ENCODE data around the gene TMIGD2.
A peak's percentile ranks its signal among the peaks of the same experiment; 100 is the strongest.

TMIGD2 gene

GRCh38 chr19:4319067-4319718 is 17.0 kb upstream of the TMIGD2 start:
- Mint-ChIP-seq H3K27me3 (peaks cover 13% of the 10 kb centered on the region), H3K36me3 (ENCODE audit: low read depth) (peaks cover 14% of the 10 kb centered on the region), H3K4me3 (no peak overlapping the region), H3K4me1 (ENCODE audit: low read depth) (peaks cover 33% of the 10 kb centered on the region), H3K27ac (peak overlapping the region; percentile 38), H3K9me3 (peaks cover 38% of the 10 kb centered on the region)
- intact Hi-C loops (cut with micrococcal nuclease) = no loop called here

DNA sequence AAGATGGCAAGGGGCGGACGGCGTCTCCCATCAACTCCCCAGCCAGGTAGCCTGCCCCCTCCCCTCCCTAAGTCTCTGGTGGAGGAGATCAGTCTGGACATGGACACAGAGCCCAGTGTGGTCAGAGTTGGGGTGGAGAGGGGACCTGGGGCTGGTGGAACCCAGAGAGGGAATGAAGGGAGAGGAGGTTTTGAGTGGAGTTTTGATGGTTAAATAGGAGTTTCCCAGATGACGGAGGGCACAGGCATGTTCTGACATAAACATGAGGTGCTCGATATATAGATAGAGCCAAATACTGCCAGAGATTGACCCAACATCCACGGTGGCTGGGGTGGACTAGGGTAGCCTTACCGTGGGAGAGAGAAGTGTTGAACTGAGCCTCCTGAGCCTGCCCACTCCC is 16.3 kb upstream of the TMIGD2 start:
- no peak overlapping the region for H3K27ac Mint-ChIP-seq
- H3K36me3 Mint-ChIP-seq (ENCODE audit: low read depth) = peaks cover 14% of the 10 kb centered on the region
- peaks cover 38% of the 10 kb centered on the region for H3K9me3 Mint-ChIP-seq
- no peak overlapping the region for H3K4me3 Mint-ChIP-seq
- peaks cover 10% of the 10 kb centered on the region for H3K27me3 Mint-ChIP-seq
- intact Hi-C loops (cut with micrococcal nuclease) = no loop called here
- H3K4me1 Mint-ChIP-seq (ENCODE audit: low read depth) = peaks cover 39% of the 10 kb centered on the region

GRCh38 chr19:4316956-4317355 is 14.8 kb upstream of the TMIGD2 start:
- Mint-ChIP-seq H3K27me3 (peaks cover 10% of the 10 kb centered on the region), H3K36me3 (ENCODE audit: low read depth) (peaks cover 14% of the 10 kb centered on the region), H3K4me3 (no peak overlapping the region), H3K4me1 (ENCODE audit: low read depth) (peaks cover 39% of the 10 kb centered on the region), H3K27ac (no peak overlapping the region), H3K9me3 (peaks cover 33% of the 10 kb centered on the region)
- intact Hi-C loops (cut with micrococcal nuclease) = no loop called here

- intact Hi-C loops (cut with micrococcal nuclease) = no loop called here
- Mint-ChIP-seq H3K36me3 (ENCODE audit: low read depth) (peaks cover 1% of the 10 kb centered on the region), H3K27ac (no peak overlapping the region), H3K9me3 (peaks cover 8% of the 10 kb centered on the region), H3K4me3 (no peak overlapping the region), H3K27me3 (peaks cover 10% of the 10 kb centered on the region), H3K4me1 (ENCODE audit: low read depth) (peaks cover 22% of the 10 kb centered on the region)
Observed at GRCh38 chr19:4313847-4314490, 11.8 kb upstream of the TMIGD2 start.

GRCh38 chr19:4310247-4311121 is 8.3 kb upstream of the TMIGD2 start:
- intact Hi-C loops (cut with micrococcal nuclease) = no loop called here

GRCh38 chr19:4305659-4306058 is 3.5 kb upstream of the TMIGD2 start:
- H3K27me3 Mint-ChIP-seq = peaks cover 39% of the 10 kb centered on the region
- H3K27ac Mint-ChIP-seq = no peak overlapping the region
- H3K4me1 Mint-ChIP-seq (ENCODE audit: low read depth) = peaks cover 7% of the 10 kb centered on the region
- no peaks in the 10 kb centered on the region for H3K9me3 Mint-ChIP-seq
- intact Hi-C loops (cut with micrococcal nuclease) = no loop called here
- H3K36me3 Mint-ChIP-seq (ENCODE audit: low read depth) = no peaks in the 10 kb centered on the region
- no peak overlapping the region for H3K4me3 Mint-ChIP-seq

More at GRCh38 chr19:4310247-4311121, 8.3 kb upstream of the TMIGD2 start:
- H3K4me1 Mint-ChIP-seq (ENCODE audit: low read depth) = peaks cover 13% of the 10 kb centered on the region
- no peaks in the 10 kb centered on the region for H3K36me3 Mint-ChIP-seq (ENCODE audit: low read depth)
- H3K9me3 Mint-ChIP-seq = no peaks in the 10 kb centered on the region
- peaks cover 16% of the 10 kb centered on the region for H3K27me3 Mint-ChIP-seq
- H3K27ac Mint-ChIP-seq = no peak overlapping the region
- H3K4me3 Mint-ChIP-seq = no peak overlapping the region

DNA sequence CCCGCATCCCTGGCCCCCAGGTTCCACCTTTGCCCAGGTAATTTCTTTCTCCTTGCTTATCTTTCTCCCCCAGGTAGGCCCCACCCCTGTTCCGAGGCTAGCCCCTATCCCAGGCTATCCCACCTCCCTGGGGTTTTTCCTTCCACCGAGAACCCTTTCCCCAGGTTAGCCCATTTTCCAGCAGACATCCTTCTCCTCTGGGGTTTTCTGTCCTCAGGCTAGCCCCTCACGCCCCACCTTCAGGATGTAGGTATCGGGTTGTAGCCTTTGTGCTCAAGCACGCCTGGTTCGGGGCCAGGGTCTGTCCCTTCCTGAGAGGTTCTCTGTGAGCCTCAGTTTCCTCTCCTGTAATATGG is 3.0 kb upstream of the TMIGD2 start:
- Mint-ChIP-seq H3K4me1 (ENCODE audit: low read depth) (peaks cover 7% of the 10 kb centered on the region), H3K36me3 (ENCODE audit: low read depth) (no peaks in the 10 kb centered on the region), H3K27me3 (peaks cover 41% of the 10 kb centered on the region), H3K9me3 (no peaks in the 10 kb centered on the region), H3K27ac (no peak overlapping the region), H3K4me3 (no peak overlapping the region)
- intact Hi-C loops (cut with micrococcal nuclease) = no loop called here

- no peak within 1 kb of the TSS for H3K27ac Mint-ChIP-seq
- H3K9me3 Mint-ChIP-seq = no peaks in the 10 kb centered on the region
- intact Hi-C loops (cut with micrococcal nuclease) = no loop called here
- H3K4me3 Mint-ChIP-seq = no peak within 1 kb of the TSS
- peaks cover 41% of the 10 kb centered on the region for H3K27me3 Mint-ChIP-seq
- peaks cover 7% of the 10 kb centered on the region for H3K4me1 Mint-ChIP-seq (ENCODE audit: low read depth)
- no peaks in the 10 kb centered on the region for H3K36me3 Mint-ChIP-seq (ENCODE audit: low read depth)
Observed at GRCh38 chr19:4304538-4305256, 2.5 kb upstream of the TMIGD2 start, which contains the start of gene FSD1. Gene FSD1, plus strand, starts transcription at chr19:4304598. Its CDS starts 149 bp downstream, at chr19:4304747.

DNA sequence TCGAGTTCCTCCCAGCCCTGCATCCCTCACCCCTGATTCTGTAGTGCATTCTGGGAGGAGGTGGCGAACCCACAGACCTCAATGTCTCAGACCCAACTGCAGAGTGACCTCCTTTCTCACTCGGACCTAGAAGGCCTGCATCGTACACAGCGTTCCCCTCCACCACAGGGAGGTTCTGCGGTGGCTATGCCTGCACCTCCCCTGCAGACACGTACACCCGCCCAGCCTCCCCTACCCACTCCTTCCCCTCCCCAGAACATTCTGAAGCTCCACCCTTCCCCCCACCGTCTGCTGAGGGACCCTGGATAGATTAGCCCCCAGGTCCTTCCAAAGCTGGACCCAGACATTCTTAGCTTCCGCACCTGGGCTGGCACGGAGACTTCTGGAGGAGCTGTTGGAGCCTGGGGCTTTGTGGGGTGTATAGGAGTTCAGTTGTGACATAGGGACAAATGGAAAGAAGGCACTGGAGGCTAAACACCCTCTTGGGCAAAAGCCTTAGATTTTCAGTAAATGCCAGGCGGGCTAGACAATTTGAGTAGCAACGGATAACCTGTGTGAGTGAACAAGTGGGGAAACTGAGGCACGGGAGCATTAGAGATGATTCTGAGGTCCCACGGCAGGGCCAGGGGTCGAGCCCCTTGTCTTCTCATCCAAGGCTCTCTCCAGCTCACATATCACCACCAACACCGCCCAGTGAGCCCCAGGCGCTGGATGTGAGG is 1.8 kb upstream of the TMIGD2 start:
- H3K9me3 Mint-ChIP-seq = no peaks in the 10 kb centered on the region
- peaks cover 41% of the 10 kb centered on the region for H3K27me3 Mint-ChIP-seq
- peaks cover 7% of the 10 kb centered on the region for H3K4me1 Mint-ChIP-seq (ENCODE audit: low read depth)
- H3K27ac Mint-ChIP-seq = no peak overlapping the region
- no peaks in the 10 kb centered on the region for H3K36me3 Mint-ChIP-seq (ENCODE audit: low read depth)
- H3K4me3 Mint-ChIP-seq = no peak overlapping the region
- intact Hi-C loops (cut with micrococcal nuclease) = no loop called here

GRCh38 chr19:4301590-4302242 is 473 bp downstream of the TMIGD2 start:
- intact Hi-C loops (cut with micrococcal nuclease) = no loop called here
- Mint-ChIP-seq H3K27ac (no peak overlapping the region), H3K4me1 (ENCODE audit: low read depth) (peaks cover 7% of the 10 kb centered on the region), H3K9me3 (no peaks in the 10 kb centered on the region), H3K4me3 (no peak overlapping the region), H3K36me3 (ENCODE audit: low read depth) (no peaks in the 10 kb centered on the region), H3K27me3 (peaks cover 36% of the 10 kb centered on the region)

DNA sequence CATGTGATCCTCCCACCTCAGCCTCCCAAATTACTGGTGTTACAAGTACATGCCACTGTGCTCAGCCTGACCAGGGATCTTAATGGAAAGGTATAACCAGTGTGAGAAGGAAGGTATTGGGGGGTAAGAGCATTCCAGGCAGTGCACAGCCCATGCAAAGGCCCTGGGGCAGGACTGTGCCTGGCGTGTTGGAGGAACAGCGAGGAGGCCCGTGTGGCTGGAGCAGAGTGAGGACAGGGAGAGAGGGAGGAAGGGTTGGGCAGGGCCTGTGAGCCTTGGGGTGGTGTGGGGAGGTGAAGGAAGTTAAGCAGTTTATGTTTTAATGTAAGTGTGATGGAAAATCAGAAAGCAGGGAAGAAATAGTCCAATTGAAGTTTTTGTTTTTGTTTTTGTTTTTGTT is 1.6 kb downstream of the TMIGD2 start:
- Mint-ChIP-seq H3K27ac (no peak overlapping the region), H3K9me3 (no peaks in the 10 kb centered on the region), H3K4me3 (no peak overlapping the region), H3K36me3 (ENCODE audit: low read depth) (no peaks in the 10 kb centered on the region), H3K4me1 (ENCODE audit: low read depth) (peaks cover 7% of the 10 kb centered on the region), H3K27me3 (peaks cover 26% of the 10 kb centered on the region)
- intact Hi-C loops (cut with micrococcal nuclease) = no loop called here

DNA sequence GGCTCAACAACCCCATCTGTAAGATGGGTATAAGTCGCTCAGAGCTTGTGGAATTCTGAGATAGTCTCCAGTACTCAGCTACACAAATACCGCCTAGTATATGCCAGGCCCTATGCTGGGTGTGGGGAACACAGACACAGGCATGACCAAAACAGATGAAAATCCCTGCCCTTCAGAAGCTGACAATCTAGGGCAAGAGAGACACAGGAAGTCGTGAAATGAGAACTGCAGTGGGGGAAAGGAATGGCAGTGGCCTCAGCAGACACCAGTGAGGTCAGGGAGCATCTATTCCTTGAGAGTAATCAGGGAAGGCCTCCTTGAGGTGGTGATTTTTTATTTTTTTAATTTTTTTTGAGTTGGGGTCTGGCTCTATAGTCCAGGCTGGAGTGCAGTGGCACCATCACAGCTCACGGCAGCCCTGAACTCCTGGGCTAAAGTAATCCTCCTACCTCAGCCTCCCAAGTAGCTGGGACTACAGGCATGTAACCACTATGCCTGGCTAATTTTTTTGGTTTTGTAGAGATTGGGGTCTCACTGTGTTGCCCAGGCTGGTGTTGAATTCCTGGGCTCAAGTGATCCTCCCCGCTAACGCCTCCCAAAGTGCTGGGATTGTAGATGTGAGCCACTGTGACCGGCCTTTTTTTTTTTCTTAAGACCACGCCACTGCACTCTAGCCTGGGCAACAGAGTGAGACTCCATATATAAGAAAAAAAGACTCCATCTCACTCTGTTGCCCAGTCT is 3.2 kb downstream of the TMIGD2 start:
- Mint-ChIP-seq H3K27me3 (peaks cover 15% of the 10 kb centered on the region), H3K4me1 (ENCODE audit: low read depth) (peaks cover 7% of the 10 kb centered on the region), H3K9me3 (no peaks in the 10 kb centered on the region), H3K4me3 (no peak overlapping the region), H3K27ac (no peak overlapping the region), H3K36me3 (ENCODE audit: low read depth) (no peaks in the 10 kb centered on the region)
- intact Hi-C loops (cut with micrococcal nuclease) = no loop called here
